Measurements from ENCODE around the gene MAP4K4.
"Not testable (repeated sequence)": the region's sequence is repeated elsewhere in the genome, so short reads cannot be mapped to it uniquely, and the experiment has no call there.

Gene MAP4K4

DNA sequence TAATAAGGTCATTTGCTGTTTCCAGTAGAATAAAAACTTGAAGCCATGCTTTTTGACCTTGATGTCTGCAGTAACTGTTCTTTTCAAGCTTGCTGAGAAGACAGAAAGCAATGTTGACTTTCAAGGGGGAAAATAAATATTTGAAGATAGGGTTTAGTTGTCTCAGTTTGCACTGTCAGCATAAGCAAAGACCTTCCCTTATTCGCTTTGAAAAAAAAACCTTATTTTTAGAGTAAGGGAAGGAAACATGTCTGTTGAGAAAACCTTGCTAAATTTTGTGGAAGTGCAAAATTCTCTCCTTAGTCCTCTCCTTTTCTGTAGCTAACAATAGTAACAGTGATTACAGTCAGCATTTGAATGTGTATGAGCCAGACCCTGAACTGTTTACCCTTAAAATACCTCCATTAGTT is 43.1 kb downstream of the MAP4K4 start:
- in situ Hi-C loops (cut with HindIII; ENCODE audit: low sequenced_read_pairs) = no loop called here

DNA sequence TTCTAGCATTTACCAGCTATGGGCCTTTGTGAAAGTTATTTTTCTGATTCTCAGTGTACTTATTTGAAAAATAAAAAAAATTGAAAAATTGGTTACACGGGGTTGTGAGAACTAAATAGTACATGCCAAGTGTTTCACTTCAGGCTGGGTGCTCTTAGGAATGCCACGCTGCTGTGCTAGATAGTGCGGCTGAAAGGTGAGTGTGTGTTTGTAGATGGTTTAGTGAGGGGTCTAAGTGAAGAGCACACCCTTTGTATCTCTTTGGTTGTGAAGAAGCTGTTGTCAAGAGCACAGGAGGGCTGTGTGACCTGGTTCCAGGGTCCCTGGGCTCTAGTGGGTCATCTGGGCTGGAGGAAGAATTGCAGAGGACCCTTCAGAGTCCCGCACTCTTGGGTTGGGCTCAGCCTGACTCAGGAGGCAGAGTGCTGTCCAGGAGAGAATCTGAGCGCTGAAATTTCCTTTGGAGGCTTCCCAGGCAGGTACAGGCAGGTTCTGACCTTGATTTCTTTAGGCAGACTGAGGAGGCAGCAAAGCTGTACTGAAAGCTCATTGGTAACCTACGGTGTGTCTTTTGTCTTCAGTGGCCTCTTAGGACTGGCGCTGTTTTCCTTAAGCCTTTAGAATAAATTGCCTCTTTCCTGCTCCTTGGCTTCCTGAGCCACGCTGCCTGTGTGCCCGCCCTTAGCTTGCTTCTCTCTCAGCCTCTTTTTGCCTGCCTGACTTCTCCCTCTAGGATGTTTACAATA is 44.4 kb downstream of the MAP4K4 start:
- in situ Hi-C loops (cut with HindIII; ENCODE audit: low sequenced_read_pairs) = no loop called here

DNA sequence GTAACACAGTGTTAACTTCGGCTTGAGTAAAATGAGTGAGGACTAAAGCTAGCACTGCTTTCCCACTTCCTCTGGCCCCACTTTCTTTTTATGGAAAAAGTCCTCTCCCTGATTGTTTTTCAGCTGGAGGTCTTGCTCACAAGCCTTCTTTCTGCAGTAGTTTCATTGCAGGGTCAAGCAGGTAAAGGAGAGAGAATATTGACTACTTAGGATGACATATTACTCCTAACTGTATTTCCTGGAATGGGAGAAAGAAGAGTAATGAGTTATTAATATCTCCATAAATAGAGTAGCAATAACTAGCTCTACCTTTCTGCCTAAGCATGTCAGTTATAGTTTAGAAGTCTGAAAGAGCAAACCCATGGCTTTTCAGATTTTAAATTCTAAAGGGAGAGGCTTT is 45.0 kb downstream of the MAP4K4 start:
- in situ Hi-C loops (cut with HindIII; ENCODE audit: low sequenced_read_pairs) = no loop called here

DNA sequence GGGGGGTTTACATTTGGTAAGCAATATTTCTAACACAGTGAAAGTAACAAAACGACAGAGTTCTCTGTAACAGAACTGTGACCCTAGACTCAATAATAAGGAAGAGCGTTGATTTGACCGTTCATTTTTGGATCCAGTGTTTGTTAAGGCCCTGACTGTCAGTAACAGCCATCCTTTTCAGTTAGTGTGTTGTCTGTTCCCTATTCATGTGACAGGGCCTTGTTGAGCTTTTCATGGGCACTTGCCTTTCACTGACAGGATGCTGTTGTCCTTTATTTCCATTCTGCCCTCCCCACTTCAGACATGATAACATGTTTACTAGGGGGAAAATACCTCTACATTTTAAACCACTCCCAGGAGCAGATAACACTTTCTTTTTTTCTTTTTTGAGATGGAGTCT is 45.8 kb downstream of the MAP4K4 start:
- in situ Hi-C loops (cut with HindIII; ENCODE audit: low sequenced_read_pairs) = no loop called here

DNA sequence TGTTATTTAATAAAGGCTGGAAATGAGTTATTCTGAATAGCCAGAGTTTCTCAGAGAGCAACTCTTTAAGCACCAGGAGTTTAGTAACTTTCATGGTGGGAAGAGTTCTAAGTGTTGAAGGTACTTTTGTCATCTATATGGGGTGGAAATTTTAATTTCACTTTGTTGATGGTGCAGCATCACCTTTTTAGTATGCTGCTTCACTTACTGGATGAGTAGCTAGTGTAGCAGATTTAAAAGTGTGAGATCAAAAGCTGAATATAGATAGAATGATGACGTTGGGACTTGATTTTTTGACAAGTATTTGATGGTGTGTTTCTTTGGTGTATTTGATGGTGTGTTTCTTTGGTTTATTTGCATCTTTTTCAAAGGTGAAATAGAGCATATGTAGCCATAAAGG is 47.3 kb downstream of the MAP4K4 start:
- in situ Hi-C loops (cut with HindIII; ENCODE audit: low sequenced_read_pairs) = no loop called here

DNA sequence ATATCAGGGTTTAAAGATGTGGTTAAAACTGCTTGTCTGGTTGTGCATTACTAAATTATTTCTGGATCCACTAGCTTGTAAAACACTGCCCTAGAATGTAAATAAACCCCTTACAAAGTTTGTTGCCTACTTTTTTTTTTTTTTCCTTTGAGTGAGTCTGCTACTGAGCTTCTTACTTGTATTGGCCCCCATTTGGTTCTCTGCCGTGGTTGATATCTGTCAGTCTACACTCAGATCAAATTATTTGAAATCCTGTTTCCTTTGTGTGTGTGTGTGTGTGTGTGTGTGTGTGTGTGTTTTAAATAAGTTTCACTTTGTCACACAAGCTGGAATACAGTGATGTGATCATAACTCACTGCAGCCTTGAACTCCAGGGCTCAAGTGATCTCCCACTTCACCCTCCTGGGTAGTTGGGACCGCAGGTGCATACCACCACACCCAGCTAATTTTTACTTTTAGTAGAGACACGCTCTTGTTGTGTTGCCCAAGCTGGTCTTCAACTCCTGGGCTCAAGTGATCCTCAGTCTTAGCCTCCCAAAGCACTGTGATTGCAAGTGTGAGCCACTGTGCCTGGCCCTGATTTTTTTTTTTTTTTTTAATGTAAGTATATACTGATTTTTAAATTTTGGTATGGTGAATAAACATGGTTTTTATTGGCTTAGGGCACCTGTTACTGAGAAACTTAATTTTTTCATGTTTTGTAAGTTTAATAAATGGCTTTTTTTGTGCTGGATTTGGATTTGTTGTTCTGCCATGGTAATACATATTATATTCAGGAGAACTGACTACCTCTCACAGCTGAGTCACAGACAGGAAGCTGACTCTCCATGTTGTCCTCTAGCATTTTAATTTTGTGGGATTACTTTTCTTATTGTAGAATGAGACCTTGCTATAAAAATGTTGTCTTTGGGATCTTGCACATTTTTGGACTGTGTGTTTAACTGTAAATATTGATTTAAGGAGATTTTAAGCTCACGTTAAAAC is 48.5 kb downstream of the MAP4K4 start:
- in situ Hi-C loops (cut with HindIII; ENCODE audit: low sequenced_read_pairs) = no loop called here

DNA sequence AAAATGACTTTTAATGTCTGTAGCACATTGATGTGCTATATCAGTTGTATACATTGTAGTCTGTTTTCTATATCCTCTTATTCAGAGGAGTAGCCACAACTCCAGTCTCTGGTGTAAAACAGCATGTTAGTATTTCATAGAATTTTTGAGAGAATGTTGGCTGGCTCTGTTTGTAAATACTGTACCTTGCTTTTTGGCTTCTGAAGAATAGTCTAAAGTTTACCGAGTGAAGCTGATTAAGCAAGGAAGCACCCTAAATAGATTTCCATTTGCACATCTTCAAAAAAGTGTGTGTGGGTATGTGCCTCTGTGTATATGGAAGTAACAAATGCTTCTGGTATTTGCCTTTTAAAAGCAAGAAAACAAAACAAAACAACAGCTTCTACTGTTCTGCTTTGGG is 50.5 kb downstream of the MAP4K4 start:
- in situ Hi-C loops (cut with HindIII; ENCODE audit: low sequenced_read_pairs) = no loop called here

DNA sequence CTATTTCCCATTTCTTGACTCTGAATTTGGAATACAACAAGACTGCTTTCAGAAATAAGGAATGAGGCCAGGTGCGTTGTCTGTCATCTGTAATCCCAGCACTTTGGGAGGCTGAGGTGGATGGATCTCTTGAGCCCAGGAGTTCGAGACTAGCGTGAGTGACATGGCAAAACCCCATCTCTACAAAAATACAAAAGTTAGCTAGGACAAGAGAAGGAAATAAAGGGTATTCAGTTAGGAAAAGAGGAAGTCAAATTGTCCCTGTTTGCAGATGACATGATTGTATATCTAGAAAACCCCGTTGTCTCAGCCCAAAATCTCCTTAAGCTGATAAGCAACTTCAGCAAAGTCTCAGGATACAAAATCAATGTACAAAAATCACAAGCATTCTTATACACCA is 51.0 kb downstream of the MAP4K4 start:
- in situ Hi-C loops (cut with HindIII; ENCODE audit: low sequenced_read_pairs) = not testable (repeated sequence)

DNA sequence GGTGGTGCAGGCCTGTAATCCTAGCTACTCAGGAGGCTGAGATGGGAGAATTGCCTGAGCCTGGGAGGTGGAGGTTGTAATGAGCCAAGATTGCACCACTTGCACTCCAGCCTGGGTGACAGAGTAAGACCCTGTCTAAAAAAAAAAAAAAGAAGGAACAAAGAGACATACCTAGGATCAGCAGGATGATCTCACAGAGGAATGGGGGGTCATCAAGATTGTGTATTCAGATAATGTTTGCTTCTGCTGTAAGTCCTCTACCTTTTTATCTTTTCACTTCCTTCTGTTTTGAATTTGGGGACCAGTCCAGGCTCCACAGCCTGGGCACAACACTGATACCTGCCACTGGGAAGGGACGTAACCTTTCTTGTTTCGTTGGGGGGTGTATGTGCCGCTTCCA is 53.2 kb downstream of the MAP4K4 start:
- in situ Hi-C loops (cut with HindIII; ENCODE audit: low sequenced_read_pairs) = no loop called here

DNA sequence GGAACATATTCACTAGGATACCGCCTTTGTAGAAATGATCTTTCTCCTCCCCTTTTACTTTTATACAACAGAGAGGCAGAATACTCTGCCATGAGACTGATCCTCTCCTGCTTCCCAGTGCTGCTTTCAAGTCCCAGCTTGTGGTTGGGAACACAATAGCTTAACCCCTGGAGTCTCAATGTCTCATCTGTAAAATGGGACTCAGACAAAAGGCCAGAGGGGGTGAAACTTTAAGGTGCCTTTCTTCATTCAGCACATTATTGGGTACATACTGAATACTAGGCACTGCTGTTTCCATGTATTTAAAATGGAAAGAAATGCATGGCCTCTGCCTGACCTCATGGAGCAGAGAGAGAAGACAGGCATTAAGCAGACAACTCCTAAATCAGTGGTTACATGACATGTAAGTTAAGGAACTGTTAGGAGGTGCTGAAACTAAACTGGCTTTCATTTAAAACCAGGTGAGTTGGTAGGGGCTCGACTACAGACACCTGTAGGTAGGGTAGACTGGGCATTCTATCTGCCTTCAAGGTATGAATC is 53.8 kb downstream of the MAP4K4 start:
- in situ Hi-C loops (cut with HindIII; ENCODE audit: low sequenced_read_pairs) = no loop called here

DNA sequence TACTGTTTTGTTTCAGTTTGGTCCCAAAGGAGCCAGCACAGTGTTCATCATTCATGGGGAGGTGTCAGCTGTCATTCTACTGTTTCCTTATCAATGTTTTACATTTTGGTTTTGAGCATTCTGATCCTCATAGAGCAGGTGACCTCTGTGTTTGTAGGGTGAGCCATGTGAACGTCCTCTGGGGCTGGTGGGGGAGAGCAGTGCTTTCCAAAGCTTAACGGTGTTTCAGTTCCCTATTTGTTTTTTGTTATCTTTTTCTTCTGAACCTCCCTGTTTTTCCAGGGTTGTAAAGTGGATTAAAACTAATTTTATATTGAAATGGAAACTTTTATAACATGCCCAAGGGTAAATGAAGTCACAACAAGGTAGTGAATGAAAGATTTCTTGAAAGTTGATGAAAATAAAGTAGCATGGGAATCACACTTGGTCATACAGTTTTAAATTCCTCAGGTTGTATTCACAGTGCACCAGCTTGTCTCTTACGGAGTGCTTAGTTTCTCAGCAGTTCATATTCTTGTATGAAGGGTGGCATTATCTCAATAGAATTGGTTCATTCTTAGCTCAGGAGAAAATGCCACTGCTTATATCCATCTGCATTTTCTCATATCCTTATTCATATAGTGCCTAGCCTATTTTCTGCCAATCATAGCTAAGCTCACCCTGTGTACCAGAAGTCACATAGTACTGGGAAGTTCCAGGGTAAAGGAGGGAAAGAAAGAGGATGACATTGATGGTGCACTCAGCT is 54.5 kb downstream of the MAP4K4 start:
- in situ Hi-C loops (cut with HindIII; ENCODE audit: low sequenced_read_pairs) = no loop called here

DNA sequence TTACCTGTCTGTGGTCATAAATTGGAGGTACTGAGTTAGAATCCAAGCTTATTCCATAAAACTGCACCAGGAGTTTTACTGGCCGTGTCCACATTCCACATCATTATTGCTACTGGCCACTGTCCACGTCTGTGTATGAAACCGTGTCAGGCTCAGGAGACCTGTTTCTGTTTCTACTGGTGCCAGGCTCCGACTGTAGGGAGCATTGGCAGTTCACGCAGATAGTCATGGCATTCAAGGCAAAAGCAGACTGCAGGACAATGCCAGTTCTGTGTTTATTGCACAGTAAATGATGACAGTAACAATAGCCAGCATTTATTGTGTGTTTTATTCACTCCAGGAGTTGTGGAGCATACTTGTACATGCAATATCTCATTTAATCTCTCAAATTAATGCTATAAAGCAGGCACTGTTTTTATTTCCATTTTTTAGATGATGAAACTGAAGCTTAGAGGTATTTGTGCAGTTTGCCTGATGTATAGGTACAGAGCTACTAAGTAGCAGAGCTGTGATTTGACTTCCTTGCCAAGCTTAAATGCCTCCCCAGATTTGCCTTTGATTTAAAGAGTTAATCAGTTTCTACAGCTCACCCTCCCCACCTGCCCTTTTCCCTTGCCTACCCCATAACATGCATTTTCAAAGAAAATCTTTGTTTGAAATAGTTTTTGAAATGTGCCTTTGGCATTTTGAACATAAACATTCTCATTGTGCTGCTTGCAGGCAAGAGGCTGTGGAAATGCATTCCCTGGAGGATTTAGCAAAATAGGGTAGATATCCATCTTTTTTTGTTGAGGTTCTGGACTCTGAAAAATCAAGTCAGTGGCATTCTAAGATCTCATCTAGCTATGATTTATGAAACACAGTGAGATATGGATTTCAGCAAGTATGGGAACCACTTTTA is 55.5 kb downstream of the MAP4K4 start:
- in situ Hi-C loops (cut with HindIII; ENCODE audit: low sequenced_read_pairs) = no loop called here

DNA sequence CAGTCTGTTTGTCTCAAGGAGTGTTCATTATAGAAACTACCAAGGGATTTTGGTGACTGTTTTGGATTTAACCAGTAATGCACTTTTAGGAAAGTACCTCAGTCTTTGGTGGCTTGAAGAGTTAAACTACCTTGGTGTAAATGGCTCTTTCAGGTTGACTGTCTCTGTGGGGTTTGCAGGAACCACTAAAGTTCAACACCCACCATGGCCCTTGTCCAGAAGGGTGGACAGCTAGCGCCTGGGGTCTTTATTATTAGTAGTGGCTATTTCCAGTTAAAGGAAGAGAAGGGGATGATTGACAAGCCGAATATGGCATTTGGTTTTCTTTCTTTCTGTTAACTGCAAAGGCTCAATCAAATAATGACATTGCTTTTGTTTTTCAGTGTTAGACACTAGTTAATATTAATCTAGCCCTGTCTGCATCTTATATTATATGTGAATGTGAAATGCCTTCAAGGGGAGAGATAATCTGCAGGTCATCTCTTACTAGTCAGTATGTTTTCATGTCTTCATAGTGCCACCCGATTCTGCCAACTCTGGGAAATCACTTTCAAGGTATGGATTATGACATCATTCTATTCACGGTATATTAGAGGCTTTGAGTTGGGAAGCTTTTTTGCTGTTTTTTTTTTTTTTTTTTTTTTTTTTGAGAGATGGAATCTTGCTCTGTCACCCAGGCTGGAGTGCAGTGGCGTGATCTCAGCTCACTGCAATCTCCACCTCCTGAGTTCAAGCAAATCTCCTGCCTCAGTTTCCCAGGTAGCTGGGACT is 56.4 kb downstream of the MAP4K4 start:
- in situ Hi-C loops (cut with HindIII; ENCODE audit: low sequenced_read_pairs) = no loop called here

DNA sequence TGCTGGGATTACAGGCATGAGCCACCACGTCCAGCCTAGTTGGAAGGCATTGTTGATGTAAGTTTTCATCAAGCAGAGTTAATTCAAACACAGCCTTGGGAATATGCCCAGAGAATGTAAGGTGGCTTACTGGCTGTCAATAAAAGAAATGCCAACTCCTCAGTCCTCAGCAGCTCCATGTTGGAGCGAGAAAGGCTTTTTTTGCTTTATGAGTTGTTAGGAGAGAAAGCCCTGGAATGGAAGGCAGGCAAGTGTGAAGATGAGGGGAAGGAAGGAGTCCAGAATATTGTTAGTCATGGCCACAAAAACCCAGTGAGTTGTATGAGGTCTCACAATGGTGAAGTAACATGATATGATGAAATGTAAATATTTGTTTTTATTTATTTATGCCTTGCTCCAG is 57.1 kb downstream of the MAP4K4 start:
- in situ Hi-C loops (cut with HindIII; ENCODE audit: low sequenced_read_pairs) = no loop called here

DNA sequence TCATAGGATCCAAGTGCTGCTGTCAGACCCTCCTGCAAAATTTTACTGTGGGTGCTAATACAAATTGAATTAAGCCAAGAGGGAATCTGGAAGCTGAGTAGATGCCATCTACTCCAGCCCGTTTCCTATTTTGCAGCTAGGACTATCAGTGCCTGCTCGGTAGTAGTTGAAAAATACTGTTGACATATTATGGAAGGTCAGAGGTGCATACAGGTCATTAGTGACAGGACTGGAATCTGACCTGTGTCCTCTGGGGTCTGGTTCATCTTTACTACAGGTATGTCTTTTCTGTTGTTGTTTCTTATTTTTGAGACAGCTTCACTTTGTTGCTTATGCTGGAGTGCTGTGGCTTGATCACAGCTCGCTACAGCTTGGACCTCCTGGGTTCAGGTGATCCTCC is 58.8 kb downstream of the MAP4K4 start:
- in situ Hi-C loops (cut with HindIII; ENCODE audit: low sequenced_read_pairs) = no loop called here

DNA sequence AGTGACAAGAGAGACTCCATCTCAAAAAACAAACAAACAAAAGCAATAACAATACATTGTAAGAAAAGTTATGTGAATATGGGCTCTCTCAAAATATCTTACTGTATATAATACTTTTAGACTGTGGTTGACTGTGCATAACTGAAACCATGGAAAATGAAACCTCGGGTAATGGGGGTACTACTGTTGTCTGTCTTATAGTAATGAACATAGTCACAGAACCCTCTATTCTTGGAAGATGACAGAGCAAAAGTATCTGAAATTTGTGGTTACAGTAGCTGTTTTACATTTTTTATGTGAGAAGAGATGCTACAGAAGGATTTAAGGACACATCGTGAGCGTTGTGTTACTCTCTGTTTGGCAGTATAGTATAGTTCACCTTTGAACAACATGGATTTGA is 60.5 kb downstream of the MAP4K4 start:
- in situ Hi-C loops (cut with HindIII; ENCODE audit: low sequenced_read_pairs) = no loop called here

DNA sequence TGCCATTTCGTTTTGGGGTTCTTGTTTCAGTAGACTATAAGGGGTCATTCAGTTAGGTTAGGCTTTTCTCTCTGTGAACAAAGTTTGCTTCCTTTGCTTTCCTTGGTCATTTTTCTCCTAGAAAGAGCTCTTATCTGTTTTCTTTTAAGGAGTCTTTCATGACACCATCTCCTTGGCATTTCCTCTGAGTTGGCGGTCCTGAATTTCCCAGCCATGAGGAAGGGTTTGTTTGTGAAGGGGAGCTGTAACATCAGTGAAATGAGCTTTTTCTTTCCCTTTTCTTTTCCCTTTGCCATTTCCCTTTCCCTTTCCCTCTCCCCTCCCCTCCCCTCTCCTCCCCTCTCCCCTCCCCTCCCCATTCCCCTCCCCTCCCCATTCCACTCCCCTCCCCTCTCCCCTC is 61.7 kb downstream of the MAP4K4 start:
- in situ Hi-C loops (cut with HindIII; ENCODE audit: low sequenced_read_pairs) = no loop called here

DNA sequence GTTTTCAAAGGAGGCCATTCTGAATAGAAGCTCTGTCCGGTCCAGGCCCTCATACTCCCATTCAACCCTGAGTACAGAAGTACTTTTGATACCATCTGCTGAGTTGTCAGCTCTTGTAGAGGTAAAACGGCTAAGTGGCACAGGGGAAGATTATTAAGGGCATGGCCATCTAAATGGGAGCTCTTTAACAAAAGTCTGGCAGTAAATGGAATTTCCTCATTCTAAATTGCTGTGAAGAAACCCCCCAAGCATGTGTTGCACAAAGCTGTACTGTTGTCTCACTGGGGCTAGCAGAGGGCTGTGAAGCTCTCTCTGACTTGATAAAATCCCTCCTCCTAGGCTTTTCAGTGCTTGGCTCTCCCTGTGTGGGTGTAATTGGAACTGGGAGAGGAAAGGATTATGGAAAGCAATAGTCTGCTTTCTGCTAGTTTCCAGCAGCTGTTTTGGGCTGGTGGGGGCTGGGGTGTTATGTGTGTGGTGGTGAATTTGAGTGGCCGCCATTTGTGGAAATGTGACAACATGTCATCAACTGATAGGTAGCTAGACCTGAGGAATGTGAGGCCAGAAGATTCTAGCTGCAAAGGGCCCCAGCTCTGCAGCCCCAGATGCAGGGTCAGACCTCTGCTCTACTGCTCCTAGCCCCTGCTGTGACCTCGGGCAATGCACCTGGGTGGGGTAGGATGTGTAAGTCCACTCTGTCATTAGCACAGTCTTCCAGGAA is 65.1 kb downstream of the MAP4K4 start:
- in situ Hi-C loops (cut with HindIII; ENCODE audit: low sequenced_read_pairs) = no loop called here

Measured in endothelial cell of hepatic sinusoid (primary cell).